GM19035 (cell line): ENCODE measurements around the gene ETV3.
"Not testable (repeated sequence)": the region's sequence is repeated elsewhere in the genome, so short reads cannot be mapped to it uniquely, and the experiment has no call there.

Source experiments
- ATAC-seq: cut with Tn5 transposase; IDR thresholded peaks from one replicate; pipeline ENCODE4 v1.9.1; 2021; ENCODE audit not compliant: unreplicated experiment

The ETV3 gene

DNA sequence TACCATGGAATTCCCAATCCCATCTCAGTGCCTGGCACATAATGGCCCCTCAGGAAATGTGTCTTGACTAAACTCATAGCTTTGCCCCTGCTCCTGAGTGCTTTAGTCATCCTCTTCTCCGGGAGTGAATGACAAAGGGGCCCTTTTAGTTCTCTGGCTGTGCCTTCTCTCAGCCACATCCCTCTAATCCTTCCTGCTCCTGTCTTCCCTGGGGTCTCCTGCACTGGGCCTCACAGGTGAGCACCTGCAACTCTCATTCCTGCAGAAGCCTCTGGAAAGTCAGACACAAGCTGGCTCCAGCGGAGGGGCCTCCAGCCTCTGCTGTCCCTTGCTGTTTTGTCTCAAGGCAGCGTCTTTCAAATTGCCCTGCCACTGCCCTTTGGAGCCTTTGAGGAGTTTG, 24.6 kb downstream of the ETV3 start:
- ATAC-seq = no peak

- ATAC-seq = no peak
Measured at GRCh38 chr1:157113106-157113505, 25.1 kb downstream of the ETV3 start.

GRCh38 chr1:157112186-157112867, 25.9 kb downstream of the ETV3 start:
- no peak for ATAC-seq

DNA sequence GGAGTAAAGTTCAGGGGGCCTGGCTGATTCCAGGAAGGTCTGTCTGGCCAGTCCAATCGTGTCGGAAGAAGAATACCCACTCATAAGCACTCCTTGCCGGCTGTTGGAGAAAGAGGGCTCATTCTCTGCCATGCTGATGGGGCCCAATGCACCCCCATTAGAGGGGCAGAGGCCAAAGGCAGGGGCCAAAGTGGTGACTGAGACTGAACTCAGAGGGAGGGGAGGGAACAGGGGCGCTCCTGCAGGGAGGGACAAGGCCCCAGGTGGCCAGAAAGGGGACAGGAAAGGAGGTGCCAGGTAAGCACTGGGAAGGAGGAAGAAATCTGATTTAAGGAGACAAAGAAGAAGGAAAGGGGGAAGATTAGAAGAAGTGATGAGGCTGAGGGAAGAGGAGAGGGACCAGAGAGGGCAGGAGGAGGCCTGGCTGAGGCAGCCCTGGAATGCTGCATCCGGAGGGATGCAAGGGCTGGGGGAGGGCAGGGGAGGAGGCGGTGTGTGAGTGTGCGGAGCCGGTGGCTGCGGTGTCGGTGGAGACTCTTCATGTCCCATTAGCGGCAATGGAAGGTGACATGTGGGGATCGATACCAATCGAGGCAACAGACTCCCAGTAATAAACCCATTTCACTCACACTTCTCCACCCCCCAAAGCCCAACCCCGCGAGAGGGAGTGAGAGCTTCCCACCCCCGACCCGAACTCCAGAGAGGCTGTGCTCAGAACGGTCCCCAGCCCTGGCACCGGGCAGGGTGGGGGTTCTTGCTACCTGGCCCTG, 26.6 kb downstream of the ETV3 start:
- ATAC-seq = no peak

DNA sequence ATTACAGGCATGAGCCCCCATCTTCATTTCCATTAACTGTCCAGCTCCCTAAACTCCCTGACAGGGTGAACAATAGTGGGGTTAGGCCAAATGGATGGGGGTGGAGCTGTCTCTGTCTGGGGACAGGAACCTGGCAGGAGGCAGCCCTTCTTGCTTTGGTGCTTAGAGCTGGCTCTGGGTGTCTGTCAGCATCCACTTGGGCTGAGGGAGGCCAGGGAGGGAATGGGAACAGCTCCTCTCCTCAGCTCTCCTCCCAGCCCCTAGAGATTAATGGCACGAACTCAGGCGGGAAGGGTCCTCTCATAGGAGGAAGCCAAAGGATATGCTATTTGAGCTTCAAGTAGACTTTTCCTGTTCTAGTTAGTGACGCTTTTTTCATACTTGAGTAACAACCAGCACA, 27.5 kb downstream of the ETV3 start:
- ATAC-seq = no peak

DNA sequence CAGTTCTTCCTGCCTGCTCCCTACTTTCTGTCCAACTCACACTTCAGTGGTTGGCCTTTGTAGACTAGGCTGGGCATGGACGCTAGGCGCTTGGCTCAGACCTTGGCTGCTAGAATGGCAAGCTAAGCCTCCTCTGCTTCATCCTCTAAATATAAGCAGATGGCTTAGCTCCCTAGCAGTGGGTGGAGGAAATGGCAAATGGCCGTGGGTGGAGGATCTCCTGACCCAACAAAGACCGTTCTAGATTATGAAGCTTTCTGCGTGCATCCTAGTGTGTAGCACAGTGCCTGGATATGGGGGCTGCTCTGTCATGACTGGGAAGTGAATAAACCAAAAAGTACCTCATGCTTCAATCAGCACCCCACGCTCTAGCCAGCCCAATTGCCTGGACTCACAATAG, 28.2 kb downstream of the ETV3 start:
- ATAC-seq = no peak

GRCh38 chr1:157108448-157108847, 29.7 kb downstream of the ETV3 start:
- no peak for ATAC-seq

GRCh38 chr1:157107702-157108101, 30.5 kb downstream of the ETV3 start:
- no peak for ATAC-seq

DNA sequence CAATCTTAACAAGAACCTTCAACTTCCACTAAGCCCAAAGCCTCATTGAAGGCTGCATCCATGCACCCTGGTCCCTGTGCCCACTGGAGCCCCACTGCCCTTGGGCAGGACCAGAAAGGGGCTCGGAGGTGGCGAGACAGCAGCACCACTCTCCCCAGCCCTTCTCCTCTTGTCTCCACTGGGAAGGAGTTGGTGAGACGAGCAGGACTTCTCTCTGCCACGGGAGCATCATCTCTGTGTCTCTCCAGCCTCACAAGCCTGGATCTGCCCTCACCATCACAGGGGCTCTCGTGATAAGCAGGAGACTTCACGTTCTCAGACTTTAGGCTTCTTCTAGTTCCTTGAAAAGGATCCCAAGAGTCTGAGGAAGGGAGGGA, 31.4 kb downstream of the ETV3 start:
- ATAC-seq = no peak

GRCh38 chr1:157105988-157106812, 32.0 kb downstream of the ETV3 start:
- ATAC-seq = peak; percentile 87

DNA sequence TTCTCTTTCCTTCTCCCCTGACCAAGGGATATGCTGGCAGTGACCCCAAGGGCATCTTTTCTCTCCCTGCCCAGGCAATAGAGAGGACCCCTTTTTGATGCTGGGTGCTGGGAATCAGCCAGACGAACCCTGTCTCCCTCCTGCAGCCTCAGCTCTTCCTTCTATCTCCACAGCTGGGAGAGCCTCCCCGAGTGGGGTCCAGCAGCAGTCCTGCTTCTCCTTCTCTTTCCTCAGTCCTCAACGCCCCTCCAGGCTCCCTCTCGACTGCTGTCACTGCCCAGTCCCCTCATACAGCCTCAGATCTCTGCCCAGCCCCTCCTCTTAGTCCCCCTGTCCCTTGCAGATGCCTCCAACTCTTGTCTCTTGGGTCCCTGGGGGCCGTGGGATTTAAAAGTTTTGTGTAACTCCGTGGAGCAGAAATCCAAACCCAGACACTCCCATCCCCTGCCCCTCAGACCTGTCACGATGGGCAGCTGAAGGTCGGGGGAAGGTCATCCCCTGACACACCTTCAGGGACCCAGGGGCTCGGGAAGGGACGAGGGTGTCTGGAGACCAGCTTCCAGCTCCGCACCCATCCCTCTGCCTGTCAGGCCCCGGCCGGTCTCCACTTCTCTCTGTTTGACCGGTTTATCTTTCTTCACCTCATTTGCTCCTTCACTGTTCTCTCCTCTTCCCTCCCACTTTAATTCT, 32.8 kb downstream of the ETV3 start:
- no peak for ATAC-seq

DNA sequence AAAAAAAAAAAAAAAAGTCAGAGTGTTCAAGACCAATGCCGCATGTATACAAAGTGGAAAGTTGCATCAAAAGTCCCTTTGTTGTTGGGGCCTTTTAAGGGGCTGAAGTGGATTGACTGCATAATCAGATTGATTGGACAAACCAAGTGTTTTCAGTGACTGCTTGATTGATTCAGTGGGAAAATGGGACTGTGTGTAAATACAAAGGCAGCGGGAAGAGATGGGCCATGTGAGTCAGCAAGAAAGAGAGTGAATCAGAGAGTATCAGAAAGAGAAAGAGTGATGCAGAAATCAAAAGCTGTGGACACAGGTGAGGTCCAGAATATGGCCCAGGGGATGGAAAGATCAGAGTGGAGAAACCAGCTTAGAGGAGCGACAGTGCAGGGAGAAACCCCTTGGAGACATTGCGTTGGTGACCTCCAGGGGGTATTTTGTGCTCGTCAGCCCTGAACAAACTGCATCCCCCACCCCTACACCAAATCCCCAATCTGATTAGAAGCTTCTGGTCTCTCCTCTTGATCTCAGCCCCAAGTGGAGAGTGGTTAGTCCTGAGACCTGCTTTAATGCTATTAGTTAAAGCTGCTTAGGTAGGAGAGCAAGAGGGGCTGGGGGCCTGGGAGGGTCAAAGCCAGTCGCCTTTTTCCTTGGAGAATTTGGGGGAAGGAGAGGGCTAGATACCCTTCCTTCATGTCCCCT, 33.4 kb downstream of the ETV3 start:
- no peak for ATAC-seq

GRCh38 chr1:157103268-157103667, 34.9 kb downstream of the ETV3 start:
- no peak for ATAC-seq

DNA sequence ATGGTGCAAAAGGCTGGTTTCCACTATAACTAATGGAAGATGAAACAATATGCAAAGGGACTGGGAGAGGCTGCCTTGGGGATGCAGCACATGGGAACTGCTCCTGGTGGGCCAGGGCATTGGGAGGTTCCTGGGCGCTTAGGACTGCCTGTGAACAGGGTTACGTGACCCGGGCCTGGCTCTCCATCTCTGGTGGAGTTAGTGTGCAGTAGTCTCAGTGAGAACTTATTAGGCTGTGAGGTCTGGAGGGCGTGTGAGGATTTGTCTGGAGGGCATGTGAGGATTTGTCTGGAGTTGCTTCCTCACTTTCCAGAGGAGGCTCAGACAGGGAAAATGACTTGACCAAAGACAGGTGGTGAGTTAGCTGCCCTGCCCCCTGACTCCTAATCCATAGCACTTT, 37.0 kb downstream of the ETV3 start:
- ATAC-seq = no peak

DNA sequence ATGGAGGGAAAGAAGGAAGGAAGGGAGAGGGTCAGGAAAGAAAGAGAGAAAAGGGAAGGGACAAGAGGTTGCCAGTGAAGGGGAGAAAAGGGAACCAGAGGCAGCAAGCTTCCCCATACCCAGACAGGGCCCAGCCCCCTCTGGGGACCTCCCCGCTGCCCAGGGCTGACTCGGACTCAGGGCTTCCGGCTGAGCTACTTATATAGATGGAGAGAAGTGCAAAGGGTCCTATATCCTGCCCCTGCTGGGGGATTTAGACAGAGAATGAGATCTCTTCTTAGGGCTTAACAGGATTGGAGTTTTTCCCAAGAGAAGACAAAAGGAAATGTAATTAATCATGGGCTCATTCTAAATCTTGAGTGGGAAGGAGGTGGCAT, 38.6 kb downstream of the ETV3 start, which contains the start of gene ETV3L:
ETV3L (minus strand) TSS at position 176 of the 377 bp plus-strand sequence. CDS start 285 bp downstream, outside the sequence.
- ATAC-seq = no peak

DNA sequence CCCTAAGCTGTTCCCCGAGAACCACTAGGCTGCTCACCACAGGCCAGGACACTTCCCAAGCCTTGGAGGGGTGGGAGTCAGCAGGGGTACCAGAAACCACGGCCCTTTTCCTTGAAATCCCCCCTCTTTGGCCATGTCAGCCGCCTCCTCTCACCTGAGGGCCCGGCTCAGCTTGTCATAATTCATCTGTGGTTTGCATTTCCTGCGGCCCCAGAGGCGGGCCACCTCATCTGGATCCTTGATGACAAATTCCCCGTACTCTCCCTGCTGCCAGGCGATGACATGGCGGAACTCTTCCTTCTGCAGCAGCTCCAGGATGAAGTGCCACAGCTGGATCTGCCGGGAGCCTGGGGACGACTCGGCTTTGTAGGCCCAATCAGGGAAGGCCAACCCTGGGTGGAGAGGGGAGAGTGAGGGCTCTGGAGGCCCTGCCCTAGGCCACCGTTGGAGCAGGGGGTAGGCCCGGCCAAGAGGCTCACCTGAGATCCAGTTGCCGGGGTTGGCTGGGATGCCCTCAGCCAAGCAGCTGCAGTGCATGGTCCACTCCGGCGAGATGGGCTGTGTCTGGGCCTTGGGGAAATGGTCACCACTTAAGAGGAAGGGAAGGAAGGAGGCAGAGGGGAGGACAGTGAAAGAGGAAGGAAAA, 39.1 kb downstream of the ETV3 start:
- ATAC-seq = not testable (repeated sequence)

- ATAC-seq = no peak
Measured at GRCh38 chr1:157098519-157098918, 39.7 kb downstream of the ETV3 start.

GRCh38 chr1:157097692-157098091, 40.5 kb downstream of the ETV3 start:
- ATAC-seq = no peak

DNA sequence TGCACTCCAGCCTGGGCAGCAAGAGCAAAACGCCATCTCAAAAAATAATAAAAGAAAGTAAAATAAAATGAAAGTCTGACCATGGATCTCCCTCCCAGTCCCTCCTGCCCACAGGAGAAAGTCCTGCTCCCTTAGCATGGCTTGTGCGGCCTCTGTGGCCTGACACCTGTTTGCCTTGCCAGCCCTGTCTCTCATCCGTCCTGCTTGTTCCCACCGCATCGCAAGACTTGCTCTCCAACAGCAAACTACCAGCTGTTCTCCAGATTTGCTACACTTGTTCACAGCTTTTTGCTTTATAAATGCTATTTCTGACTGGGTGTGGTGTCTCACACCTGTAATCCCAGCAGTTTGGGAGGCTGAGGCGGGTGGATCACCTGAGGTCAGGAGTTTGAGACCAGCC, 41.3 kb downstream of the ETV3 start:
- no peak for ATAC-seq

- no peak for ATAC-seq
Measured at GRCh38 chr1:157095551-157095950, 42.6 kb downstream of the ETV3 start.
